CD4-positive, alpha-beta T cell (primary cell): Measurements from ENCODE around the gene MTUS2. TPM values are rescaled to one million over a fixed set of nuclear protein-coding genes. Genes with fewer than 3 reads are reported as not detected.
A peak's percentile ranks its signal among the peaks of the same experiment; 100 is the strongest.

Source experiments
- ATAC-seq: fragments of 200-7000 bp; cut with Tn5 transposase; one replicate; pipeline ENCODE4 v1.10.0; 2022; ENCODE audit warnings: mild to moderate bottlenecking; ENCODE audit not compliant: poor library complexity
- CTCF ChIA-PET: fragments of 350-600 bp; sonication (Branson Sonifier 250); formaldehyde crosslinking; loops from one replicate; lab custom pipeline; 2021; ENCODE audit warnings: antibody characterized with exemption, inconsistent platforms; lab: Charles Lee
- POLR2A ChIA-PET: fragments of 350-600 bp; sonication (Branson Sonifier 250); formaldehyde crosslinking; loops from one replicate; lab custom pipeline; 2021; ENCODE audit warnings: antibody characterized with exemption, inconsistent platforms; lab: Charles Lee
- DNase-seq, 14 experiments: peaks; one replicate each; pipeline ENCODE4 v3.0.0-alpha.2; 2013 to 2020; ENCODE audit warnings: mixed read lengths in 2 of 14
- H3K27ac ChIP-seq, 2 donors: one replicate each; pipeline versions ENCODE4 v1.5.1 to v1.7.0; 2013; ENCODE audit warnings: low read length in 2 of 2, low read depth in 1 of 2, mild to moderate bottlenecking in 1 of 2
- H3K27me3 ChIP-seq, 2 experiments: 1 replicate in 1 of 2; 2 replicates in 1 of 2; pipeline versions ENCODE4 v1.6.1 to v1.7.0; 2013; ENCODE audit warnings: low read length in 2 of 2, control low read depth in 1 of 2, mild to moderate bottlenecking in 1 of 2, moderate library complexity in 1 of 2; ENCODE audit not compliant: insufficient read depth in 2 of 2, control insufficient read depth in 1 of 2
- H3K36me3 ChIP-seq: one replicate; pipeline ENCODE4 v1.6.1; 2013; ENCODE audit warnings: low read length, control low read depth; ENCODE audit not compliant: insufficient read depth
- H3K4me1 ChIP-seq: one replicate; pipeline ENCODE4 v1.6.1; 2013; ENCODE audit warnings: low read length, control low read depth; ENCODE audit not compliant: insufficient read depth
- H3K4me3 ChIP-seq: one replicate; pipeline ENCODE4 v1.5.1; 2013; ENCODE audit warnings: mild to moderate bottlenecking, low read length, moderate library complexity
- H3K9me3 ChIP-seq, 2 experiments: 1 replicate in 1 of 2; 2 replicates in 1 of 2; pipeline versions ENCODE4 v1.6.1 to v1.7.0; 2013; ENCODE audit warnings: low read length in 2 of 2, mild to moderate bottlenecking in 2 of 2, control low read depth in 1 of 2, moderate library complexity in 1 of 2; ENCODE audit not compliant: control insufficient read depth in 1 of 2, insufficient read depth in 1 of 2
- H3K27ac Mint-ChIP-seq: one replicate; pipeline ENCODE4 v1.8.0; 2020; ENCODE audit warnings: mixed read lengths
- H3K27me3 Mint-ChIP-seq: one replicate; pipeline ENCODE4 v1.8.0; 2021; ENCODE audit warnings: mixed read lengths
- H3K36me3 Mint-ChIP-seq: one replicate; pipeline ENCODE4 v1.8.0; 2021; ENCODE audit warnings: low read depth, mixed read lengths
- H3K4me1 Mint-ChIP-seq: one replicate; pipeline ENCODE4 v1.8.0; 2021; ENCODE audit warnings: low read depth, mixed read lengths
- H3K4me3 Mint-ChIP-seq: one replicate; pipeline ENCODE4 v1.8.0; 2020; ENCODE audit warnings: mild to moderate bottlenecking, mixed read lengths
- H3K9me3 Mint-ChIP-seq: one replicate; pipeline ENCODE4 v1.8.0; 2020; ENCODE audit warnings: mixed read lengths
- intact Hi-C, 2 experiments: fragments of 100-400 bp; cut with DNase I in 1 of 2; cut with micrococcal nuclease in 1 of 2; formaldehyde crosslinking; loops; one replicate each; pipeline versions ENCODE4 v1.15.1 to v1.9.0; 2023 to 2025; cut with DNase I, micrococcal nuclease
- total RNA-seq, 174 experiments: library from RNA in 2 of 174; stranded (reverse) in 2 of 174; gene quantifications; one replicate each; pipeline ENCODE4 v1.2.3 and lab custom pipeline; 2021 to 2026
- TF ChIP-seq, protein P1 (sequence below): fragments of 200-600 bp; IDR thresholded peaks from one replicate; pipeline ENCODE4 v1.8.0; 2022; ENCODE audit warnings: antibody characterized with exemption, mild to moderate bottlenecking

The MTUS2 gene
- total RNA-seq, 2 experiments from 2014 or later: 0.38 to 0.81 TPM

DNA sequence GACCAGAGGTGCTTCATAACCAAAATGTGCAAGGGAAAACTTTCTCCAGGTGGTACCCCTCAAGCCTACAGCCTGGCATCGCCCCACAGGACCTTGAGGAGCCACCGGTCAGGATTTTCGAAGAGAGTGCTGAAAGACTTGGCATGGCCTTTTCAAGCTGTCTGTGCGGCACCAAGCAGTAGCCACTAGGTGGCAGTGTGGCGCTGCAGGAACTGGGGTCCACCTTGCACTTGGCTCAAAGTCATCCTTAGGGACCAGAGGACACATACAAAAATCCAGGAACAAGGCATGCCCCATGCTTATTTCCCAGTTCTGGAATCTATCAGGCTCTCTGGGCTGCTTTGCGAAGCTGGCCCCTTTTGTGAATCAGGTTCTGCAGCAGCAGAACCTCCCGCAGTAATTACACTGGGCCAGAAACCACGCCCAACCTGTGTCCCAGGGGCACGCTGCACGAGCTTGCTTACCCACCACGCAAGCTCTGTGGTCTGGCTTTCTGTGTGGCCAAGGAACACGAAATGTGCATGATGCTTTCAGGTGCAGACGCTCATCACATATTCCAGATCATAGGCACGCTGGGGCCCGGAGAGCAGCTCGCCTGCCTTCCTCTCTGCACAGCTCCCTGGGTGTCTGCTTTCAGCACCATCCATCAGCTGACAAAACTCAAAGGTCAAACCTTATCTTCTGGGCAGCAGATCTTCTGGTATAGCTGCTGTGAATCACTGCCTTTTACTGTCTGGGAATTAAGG lies 688.2 kb downstream of the MTUS2 start:
- Histone ChIP-seq H3K4me1 (no peaks in the 10 kb centered on the region), H3K27ac (no peak overlapping the region), H3K4me3 (no peak overlapping the region), H3K27me3 (no peaks in the 10 kb centered on the region), H3K36me3 (peaks cover 11% of the 10 kb centered on the region), H3K9me3 (no peaks in the 10 kb centered on the region)
- ATAC-seq: peak; percentile 75
- Mint-ChIP-seq H3K27ac (no peak overlapping the region), H3K4me1 (no peaks in the 10 kb centered on the region), H3K9me3 (no peaks in the 10 kb centered on the region), H3K27me3 (peaks cover 11% of the 10 kb centered on the region), H3K4me3 (no peak overlapping the region), H3K36me3 (peaks cover 21% of the 10 kb centered on the region)
- CTCF ChIA-PET: interaction anchor here (0.8 to 3.0 kb wide), 8 partner anchors 9 to 606 kb away, joined by 3 to 35 read pairs (median 5); no protein-coding TSS in a partner anchor
- POLR2A ChIA-PET: interaction anchor here (0.6 kb wide), 1 partner anchor 97 kb away, joined by 3 read pairs; no protein-coding TSS in a partner anchor
- DNase-seq: peak; percentile 49 to 83 (median 68)
- intact Hi-C loops: loop anchor here (1.0 to 10.0 kb wide), 3 partner anchors 200 to 1066 kb away; no protein-coding TSS in a partner anchor
- TF ChIP-seq, protein P1, sequence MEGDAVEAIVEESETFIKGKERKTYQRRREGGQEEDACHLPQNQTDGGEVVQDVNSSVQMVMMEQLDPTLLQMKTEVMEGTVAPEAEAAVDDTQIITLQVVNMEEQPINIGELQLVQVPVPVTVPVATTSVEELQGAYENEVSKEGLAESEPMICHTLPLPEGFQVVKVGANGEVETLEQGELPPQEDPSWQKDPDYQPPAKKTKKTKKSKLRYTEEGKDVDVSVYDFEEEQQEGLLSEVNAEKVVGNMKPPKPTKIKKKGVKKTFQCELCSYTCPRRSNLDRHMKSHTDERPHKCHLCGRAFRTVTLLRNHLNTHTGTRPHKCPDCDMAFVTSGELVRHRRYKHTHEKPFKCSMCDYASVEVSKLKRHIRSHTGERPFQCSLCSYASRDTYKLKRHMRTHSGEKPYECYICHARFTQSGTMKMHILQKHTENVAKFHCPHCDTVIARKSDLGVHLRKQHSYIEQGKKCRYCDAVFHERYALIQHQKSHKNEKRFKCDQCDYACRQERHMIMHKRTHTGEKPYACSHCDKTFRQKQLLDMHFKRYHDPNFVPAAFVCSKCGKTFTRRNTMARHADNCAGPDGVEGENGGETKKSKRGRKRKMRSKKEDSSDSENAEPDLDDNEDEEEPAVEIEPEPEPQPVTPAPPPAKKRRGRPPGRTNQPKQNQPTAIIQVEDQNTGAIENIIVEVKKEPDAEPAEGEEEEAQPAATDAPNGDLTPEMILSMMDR: peak; percentile 88

DNA sequence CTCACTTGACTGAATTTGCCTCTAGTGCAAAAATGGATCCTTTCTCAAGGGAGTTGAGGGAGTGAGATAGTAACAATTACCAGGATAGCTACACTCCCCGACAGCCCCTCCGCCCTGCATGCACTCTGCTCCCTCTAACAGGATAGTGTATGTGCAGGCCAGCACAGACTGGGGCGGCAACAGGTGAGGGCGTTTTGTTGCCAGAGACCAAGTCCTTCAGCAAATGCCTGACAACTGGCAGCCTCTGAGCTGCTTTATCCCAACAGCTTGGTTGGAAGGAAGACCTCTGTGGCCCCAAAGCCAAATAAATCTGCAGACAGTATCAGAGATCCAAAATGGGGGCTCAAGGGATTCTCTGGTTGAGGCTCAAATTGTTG lies 688.7 kb downstream of the MTUS2 start:
- no peaks in the 10 kb centered on the region for H3K4me1 ChIP-seq
- H3K36me3 ChIP-seq: peaks cover 15% of the 10 kb centered on the region
- Mint-ChIP-seq H3K27ac (no peak overlapping the region), H3K27me3 (peaks cover 6% of the 10 kb centered on the region), H3K4me1 (no peaks in the 10 kb centered on the region), H3K9me3 (no peaks in the 10 kb centered on the region), H3K4me3 (no peak overlapping the region), H3K36me3 (peaks cover 27% of the 10 kb centered on the region)
- ATAC-seq (no peak), DNase-seq (no peak)
- ChIA-PET POLR2A (no interaction called here), CTCF (interaction anchor here (1.0 to 3.0 kb wide), 7 partner anchors 9 to 605 kb away, joined by 3 to 35 read pairs (median 5); no protein-coding TSS in a partner anchor)
- no peak overlapping the region for H3K4me3 ChIP-seq
- intact Hi-C loops: loop anchor here (1.0 to 10.0 kb wide), 3 partner anchors 199 to 1066 kb away; no protein-coding TSS in a partner anchor
- no peaks in the 10 kb centered on the region for H3K9me3 ChIP-seq
- no peaks in the 10 kb centered on the region for H3K27me3 ChIP-seq
- TF ChIP-seq, protein P1: no peak
- H3K27ac ChIP-seq: no peak overlapping the region

DNA sequence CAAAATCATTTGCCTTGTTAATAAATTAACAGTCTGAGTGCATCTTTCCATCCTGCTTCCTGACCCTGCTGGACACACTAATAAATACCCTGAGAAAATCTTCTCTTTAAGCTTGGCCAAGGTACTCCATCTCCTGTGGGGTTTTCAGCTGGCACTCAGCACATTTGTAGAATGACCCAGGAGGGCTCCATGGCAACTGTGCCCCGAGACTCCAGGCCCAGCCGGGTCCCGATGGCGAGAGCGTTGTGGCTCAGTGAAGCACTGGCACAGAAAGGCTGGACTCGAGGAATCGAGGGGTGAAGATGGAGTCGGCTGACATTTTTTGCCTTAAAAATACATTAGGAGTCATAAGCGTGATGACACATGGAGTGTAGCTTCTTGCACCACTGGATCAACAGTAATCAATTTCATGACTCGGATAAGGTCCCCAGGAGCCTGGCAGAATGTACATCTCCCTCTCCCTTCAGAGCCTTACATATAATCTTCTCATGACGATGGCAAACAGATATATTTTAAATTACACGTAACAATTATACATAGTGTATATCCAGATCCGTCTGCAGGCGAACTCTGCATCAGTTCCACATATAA lies 690.0 kb downstream of the MTUS2 start:
- POLR2A ChIA-PET: no interaction called here
- Mint-ChIP-seq H3K9me3 (no peaks in the 10 kb centered on the region), H3K27me3 (no peaks in the 10 kb centered on the region), H3K27ac (no peak overlapping the region), H3K36me3 (peaks cover 33% of the 10 kb centered on the region), H3K4me3 (no peak overlapping the region), H3K4me1 (no peaks in the 10 kb centered on the region)
- no peaks in the 10 kb centered on the region for H3K4me1 ChIP-seq
- peaks cover 28% of the 10 kb centered on the region for H3K36me3 ChIP-seq
- H3K9me3 ChIP-seq: no peaks in the 10 kb centered on the region
- TF ChIP-seq, protein P1: no peak
- H3K27me3 ChIP-seq: no peaks in the 10 kb centered on the region
- CTCF ChIA-PET: interaction anchor here (3.0 kb wide), 1 partner anchor 604 kb away, joined by 35 read pairs; no protein-coding TSS in a partner anchor
- no peak overlapping the region for H3K27ac ChIP-seq
- DNase-seq (no peak), ATAC-seq (no peak)
- intact Hi-C loops: loop anchor here in 1 of 2 experiments (10.0 kb wide), 1 partner anchor 1065 kb away; no protein-coding TSS in a partner anchor
- no peak overlapping the region for H3K4me3 ChIP-seq
